HG02943 (cell line): ENCODE results near the gene ABCG1.

Experiments
- ATAC-seq: cut with Tn5 transposase; IDR thresholded peaks from one replicate; pipeline ENCODE4 v1.9.1; 2021; ENCODE audit warnings: mild to moderate bottlenecking, low read depth, moderate library complexity; ENCODE audit not compliant: unreplicated experiment

The ABCG1 gene

DNA sequence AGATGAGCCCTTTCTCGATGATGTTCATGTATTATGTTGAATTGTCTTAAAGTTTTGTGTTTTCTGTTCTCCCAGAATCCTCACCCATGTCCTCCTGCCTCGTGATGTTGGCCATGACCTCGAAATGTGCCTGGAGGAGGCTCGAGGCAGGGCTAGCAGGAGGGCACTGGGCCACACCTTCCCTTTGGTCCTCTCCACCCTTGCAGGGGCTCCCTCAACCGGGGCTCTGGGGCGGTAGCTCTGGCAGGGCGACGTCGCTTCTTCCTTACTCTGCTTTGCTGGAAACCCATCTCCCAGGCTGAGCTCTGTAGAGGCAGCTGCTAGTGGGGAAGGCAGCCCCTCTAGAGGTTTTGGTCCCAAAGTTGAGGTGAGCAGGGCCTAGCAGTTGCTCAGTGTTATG is 82.0 kb downstream of the ABCG1 start:
- ATAC-seq: no peak

DNA sequence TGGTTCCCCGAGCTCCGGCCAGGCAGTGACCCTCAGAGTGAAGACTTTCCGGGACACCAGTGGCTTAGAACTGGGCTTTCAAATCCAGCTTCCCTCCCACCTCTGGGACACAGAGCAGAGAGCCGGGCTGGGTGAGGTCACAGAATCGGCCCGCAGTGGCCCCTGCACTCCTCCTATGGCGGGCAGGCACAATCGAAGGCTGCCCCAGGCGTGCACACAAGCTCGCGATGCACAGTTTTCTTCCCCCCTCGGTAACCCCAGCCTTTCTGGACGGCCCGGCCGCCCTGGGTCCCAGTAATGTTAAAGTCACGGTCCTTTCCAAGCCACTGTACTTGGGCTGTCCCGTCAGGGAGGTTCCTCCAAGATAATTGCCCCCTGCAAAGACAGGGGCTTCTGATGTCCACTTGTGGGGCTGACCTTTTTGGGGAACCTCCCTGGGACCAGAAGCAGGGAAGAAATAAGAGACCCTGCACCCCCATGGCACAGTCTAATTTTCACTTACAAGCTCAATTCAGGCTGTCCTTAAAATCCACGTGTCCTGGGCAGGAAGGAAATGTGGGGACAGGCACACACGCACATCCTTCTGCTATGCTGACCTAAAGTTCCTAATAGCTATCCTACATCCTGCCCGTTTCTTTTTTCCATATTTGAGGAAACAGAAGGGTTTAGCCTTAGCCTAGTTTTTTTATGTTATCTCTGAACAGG is 82.6 kb downstream of the ABCG1 start:
- ATAC-seq: no peak

DNA sequence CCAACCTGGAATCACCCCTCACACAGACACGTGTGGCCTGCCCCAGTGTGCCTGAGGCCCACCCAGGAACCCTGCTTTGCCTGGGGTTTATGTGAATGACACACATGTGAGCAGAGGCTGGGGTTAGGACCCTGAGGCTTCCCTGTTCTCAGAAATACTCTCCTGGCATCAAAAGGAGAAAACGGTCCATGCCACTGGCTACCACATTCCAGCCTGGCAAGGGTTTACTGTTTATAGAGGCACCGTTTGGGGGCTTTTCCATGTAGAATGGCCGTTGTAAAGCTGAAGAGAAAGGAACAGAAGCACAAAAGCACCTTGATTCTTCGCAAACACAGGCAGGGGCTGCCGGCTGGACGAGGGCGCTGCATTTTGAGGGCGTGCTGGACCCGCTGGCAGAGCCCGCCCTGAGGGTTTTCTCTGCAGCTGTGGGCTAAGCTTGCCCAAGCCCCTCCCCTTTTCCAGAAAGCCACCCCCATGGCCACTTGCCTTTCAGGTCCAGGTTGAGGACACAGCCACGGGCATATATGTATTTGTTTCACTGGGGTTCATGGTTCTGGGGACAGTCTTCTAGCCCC is 83.2 kb downstream of the ABCG1 start:
- no peak for ATAC-seq

DNA sequence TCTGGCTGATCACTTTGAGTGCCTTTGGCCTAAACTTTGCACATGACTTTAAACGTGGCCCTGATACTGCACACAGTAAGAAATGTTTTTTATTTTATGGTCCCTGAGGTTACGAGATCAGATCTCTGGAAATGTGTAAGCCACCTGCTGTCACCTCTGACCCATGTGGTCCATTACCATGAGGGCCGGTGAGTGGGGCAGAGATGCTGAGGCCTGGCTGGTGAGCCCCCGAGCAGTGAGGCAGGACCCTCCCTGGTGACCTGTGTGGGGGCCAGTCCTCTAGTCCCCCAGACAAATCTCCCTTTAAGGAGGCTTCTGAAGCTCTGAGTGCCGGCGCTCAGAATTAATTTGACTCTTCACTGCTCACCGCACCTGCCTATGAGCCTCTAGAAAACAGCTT is 83.9 kb downstream of the ABCG1 start:
- no peak for ATAC-seq

DNA sequence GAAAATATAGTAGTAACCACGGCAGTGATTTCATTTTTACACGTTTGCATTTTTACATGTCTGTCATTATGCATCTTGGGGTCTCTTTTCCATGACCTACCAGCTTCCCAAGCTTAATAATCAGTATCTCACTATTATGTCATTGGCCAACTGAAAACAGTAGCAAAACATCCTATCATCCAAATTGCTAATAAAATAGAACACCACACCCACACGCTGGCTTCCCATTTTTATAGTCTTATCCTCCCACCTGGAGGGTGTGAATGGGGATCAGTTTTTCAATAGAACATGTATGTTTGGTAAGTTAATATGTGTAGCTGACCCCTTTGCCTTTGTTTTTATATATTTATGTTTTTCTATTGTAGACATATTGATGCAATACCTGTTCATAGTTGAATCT is 84.5 kb downstream of the ABCG1 start:
- ATAC-seq: no peak

DNA sequence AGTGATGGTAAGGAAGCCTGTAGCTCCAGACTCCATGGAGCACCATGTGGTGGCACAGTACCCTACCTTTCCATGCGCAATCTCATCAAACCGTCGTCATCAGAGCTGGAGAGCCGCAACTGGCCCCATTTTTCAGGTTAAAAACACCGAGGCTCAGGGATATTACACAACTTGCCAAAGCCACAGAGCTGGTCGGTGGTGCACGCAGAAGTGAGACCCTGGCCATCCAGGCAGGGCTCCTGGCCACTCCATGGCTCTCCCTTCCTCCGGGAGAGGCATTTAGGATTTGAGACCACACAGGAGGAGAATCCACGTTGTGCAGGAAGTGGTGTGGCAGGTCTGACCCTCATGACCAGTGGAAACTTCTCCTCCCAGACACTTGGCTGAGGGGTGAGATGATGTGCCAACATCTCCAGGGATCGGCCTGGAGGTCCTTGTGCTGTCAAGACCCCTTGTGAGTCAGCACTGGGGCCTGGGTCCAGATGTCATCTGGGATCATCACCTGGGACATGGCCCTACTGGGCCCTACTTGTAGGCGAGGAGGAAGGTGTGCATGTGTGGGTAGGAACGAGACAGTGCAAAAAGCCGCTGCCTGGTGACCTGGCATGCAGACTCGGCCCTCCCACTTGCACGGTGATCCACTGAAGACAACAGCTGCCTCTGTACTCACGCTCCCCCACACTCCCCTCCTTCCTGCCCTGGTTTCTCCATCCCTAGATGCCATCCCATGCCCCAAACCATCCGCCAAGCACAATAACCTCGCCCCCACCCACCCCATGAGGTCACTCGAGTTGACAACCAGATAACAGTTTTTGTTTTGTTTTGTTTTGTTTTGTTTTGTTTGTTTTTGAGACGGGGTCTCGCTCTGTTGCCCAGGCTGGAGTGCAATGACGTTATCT is 85.9 kb downstream of the ABCG1 start:
- ATAC-seq: no peak

DNA sequence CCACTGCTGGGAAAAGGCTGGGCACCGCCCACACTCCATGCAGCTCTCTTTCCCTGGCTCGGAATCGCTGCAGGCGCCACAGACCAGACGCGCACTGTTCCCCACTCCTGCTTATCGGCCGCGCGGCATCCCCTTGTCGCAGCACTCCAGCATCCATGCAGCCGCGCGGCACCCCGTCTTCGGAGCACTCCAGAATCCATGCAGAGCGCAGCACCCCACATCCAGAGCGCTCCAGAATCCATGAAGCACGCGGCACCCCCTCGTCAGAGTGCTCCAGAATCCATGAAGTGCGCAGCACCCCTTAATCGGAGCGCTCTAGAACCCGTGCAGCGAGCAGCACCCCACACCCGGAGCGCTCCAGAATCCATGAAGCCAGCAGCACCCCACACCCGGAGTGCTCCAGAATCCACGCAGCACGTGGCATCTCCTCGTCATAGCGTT is 86.8 kb downstream of the ABCG1 start:
- no peak for ATAC-seq

DNA sequence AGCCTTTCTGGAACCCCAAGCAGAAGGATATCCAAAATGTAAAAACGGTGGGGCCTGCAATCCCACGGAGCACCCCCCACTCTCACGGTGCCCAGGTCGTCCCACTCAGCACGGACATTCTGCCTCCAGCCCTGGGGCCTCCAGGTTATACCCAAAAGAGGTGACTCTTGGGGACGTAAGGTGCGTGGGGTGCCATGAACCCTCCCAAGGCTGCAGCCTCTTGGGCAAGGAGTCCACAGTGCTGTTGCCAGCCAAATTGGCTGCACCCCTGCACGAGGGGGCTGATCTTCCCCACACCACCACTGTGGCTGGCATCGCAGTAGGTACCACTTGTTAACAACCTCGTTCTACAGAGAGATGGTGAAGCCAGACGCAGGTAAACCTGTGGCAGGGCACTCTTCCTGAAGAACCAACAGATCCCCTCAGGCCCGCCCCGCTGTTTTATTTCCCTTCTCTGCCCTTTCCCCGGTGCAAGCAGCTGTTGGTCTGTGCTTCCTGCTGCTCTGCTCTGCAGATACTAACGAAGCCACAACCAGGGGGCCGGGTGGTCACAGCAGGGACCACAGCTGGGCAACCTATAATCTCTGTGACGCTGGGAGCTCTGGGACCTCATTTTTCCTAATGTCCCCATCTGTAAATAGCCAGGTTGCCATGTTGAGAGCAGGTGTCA is 87.6 kb downstream of the ABCG1 start:
- ATAC-seq: no peak

DNA sequence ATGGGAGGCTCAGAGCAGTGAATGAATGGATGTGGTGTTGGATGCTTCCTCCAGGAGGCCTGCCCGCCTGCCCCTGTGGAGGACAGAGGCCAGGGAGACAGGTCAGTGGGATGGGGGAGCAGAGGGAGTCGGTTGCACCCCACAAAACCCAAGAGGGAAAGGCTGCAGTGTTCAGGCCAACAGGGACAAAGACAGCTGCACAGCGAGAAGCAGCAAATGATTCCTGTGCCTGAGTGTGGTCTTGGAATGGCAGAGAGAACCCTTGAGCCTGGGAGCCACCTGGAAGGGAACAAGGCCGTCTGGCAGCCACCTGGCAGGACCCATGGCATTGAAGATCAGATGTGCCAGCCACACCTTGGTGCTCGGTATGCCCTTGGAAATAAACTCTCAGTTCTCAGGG is 88.2 kb downstream of the ABCG1 start:
- no peak for ATAC-seq

DNA sequence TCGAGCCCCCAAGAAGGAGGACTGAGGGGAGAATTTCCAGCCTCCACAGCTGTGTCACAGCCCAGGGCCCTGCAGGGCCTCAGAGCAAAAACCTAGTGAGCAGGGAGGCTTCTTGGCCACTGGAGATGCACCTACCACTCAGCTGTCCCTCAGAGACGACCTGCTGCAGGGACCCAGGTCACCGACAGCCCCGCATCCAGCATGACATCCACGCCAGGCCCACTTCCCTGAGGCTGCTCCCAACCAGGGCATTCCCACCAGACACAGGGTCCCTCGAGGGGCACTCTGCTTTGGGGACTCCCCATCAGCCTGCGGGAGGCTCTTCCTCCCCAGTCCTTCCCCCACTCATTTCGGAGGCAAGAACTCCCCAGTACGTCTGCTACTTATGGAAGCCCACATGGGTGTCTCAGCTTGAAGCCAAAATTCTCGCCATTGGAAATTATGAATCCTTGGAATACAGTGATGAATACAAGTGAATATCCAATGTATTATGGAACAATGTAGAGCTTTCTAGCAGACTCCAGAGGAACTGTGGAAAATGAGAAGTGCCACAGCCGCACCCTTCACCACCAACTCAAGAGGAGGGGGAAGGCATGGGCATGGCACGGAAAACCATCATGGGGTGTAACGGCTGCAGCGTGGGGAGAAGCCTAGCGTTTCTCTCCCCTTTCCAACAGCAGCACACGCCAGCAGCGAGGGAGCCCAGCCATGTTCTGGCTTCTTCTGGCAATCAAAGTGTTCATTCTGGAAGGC is 89.4 kb downstream of the ABCG1 start:
- ATAC-seq: no peak

DNA sequence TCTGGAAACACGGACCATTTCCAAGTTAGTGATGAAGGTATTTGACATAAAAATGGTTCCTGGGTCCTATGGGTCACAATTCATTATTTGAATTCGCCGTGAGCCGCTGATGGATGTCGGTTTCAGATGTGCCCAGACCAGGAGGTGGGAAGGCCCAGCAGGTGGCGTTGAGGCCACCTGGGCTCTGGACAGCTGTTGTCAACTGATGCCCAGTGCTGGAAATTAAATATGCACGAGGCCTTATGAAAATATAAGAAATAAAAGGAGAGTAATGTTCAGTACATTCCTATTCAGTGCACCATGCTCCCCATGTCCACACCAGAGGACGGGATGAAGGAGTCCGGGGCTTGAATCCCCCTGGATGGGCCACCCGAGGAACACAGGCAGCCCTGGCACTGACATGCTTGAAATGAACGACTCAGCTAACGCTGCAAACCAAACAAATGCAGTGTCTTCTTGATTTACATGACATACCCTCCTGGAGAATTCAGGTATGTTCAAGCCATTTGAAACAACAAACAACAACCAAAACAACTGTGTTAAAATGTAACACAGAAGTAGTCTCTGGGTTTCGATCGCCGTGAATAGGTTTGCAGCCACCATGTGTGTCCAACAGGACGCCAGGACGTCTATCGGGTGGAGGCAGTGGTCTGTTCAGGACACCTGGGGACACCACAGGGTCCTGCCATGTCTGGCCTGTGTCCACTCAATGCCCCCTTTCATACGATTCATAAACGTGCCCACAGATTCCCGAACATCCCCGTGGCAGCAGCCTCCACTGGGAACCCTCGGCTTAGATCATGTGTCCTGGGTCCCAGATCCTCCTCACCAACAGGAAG is 90.2 kb downstream of the ABCG1 start:
- ATAC-seq: no peak

DNA sequence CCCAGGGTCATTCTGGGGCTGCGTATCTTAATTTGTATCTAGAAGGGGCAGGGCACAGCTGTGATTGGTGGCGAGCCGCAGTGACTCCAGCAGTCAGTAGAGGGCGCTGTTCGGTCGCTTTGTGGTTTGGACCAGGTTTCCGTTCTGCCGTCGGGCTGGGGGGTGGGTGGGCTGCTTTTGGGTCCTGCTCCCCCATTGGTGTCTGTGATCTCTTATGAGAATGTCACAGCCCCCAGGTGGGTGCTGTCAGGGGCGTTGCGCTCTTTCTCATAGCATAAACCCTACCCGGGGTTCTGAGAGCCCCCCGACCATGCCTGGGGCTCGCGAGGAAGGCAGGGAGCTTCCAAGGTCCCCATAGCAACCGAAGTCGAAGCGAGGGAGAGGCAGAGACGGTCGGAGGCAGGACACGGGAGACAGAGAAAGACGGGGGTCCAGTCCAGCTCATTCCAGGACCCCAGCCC is 90.8 kb downstream of the ABCG1 start:
- no peak for ATAC-seq

DNA sequence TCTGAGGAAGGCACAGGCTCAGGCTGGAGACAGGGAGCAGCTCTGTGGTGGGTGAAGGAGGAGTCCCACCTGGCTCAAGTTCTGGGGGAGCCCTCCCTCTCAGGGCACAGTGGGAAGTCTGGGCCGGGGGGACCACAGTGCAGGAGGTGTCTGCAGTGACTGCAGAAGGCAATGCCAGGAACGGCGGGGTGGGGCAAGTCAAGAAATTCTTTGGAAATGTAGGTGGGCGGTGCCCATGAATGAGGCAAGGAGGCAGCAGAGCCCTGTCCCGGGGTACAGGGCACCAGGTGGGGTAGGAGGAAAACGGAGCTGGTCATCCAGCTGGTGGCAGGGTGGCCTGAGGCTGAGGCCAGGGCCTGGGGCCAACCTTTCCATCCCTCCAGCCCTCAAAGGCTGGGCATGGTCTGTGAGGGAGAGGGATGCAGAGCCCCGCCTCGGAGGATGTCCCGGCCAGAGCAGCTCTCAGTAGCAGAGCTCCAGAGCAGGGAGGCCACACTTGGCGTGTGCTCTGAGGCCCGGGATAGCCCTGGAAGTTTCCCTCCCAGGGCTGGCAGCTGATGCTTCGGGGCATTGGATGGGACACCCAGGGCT is 91.6 kb downstream of the ABCG1 start:
- ATAC-seq: no peak

DNA sequence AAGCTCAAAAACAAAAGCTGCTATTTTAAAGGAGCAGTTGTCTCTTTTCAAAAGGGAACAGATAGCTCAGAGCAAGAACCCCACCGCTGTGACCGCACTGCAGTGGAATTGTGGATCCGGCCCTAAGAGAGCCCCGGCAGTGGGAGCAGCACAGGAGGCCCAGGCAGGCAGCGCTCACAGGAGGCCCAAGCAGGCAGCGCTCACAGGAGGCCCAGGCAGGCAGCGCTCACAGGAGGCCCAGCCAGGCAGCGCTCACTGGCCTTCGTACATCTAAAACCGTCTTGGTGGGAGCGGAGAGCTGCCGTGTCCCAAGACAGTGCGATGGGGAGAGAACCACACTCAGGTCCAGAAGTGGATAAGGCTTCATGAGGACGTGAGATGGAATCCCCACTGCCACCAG is 92.2 kb downstream of the ABCG1 start:
- ATAC-seq: no peak

DNA sequence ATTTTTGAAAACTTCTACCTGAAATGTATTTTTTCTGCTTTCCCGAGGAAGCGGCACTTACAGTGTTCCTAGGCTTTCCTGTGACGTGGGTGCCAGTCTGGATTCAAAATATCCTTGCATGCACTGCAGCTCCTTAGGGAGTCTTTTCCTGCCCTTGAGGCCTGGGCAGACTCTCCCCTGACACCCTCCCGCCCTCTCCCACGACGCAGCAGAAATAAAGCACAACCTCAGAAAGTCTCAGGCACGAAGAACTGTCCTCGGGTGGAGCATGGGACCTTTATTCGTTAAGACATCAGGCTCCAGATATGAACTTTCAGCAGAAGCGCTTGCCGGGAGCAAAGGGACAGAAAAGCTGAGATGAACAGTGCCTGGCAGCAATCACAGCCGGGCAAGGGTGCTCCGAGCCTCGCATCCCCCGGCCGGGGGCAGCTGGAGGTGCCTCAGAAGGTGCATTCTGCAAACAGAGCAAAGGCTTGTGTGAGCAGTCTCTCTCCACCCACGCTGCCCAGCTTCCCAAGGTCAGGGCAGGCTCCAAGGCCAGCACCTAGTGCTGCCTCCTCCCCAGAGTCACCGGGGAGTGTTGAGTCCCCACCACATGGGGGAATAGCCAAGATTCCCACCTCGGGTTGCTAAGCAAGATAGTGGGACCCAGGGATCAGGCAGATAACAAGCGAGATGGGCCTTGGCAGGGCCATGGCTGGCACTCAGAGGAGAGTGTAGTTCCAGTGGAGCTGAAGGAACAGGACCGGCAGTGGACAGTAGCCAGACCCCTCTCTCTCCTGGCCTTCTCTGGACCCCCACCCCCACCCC is 93.1 kb downstream of the ABCG1 start:
- no peak for ATAC-seq

DNA sequence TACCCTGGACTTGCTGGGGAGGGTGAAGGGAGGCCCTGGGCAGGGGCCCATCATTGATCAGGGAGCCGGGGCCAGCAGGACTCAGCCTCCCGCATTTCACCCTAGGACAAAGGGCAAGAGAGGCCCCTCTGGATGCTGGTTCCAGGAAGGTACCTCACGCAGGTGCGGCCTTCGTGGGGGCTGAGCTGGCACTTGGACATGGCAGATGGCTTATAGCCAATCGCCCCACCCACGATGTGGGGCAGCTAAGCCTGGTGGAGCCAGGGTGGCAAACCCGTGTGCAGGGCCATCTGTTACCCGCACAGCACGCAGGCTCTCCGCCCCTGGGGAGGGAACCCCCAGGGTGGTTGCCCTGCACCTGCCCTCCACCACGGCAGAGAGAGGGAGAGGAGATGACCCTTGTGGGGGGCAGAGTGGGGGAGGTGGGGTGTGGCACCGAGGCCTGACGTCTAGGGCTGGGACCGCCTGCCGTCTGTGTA is 93.7 kb downstream of the ABCG1 start:
- no peak for ATAC-seq

DNA sequence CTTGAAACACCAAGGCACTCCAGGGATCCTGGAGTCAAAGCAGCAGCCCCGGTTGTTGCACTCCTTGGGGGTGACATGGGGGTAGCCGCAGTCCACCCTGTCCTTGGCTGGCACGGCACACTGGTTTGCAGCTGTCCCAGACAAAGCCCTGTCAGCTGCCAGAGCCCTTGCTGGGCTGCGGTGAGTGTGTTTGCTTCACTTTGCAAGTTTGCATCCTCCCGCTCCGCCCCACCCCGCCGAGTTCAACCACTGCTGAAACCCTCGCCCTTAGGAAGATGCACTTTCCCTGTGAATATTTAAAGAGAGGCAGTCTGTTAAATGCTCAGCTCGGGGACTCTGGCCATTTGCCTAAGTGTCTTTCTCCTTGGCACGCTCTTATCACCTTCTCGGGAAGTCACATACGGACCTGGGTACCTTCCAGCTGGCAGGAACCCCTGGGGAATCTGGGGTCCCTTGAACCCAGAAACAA is 94.6 kb downstream of the ABCG1 start:
- no peak for ATAC-seq
